ENCODE measurements around the gene VAV3. TPM values are rescaled to one million over a fixed set of nuclear protein-coding genes. Genes with fewer than 3 reads are reported as not detected.

Gene VAV3
- polyA plus RNA-seq, 1 donor = 4.5 TPM

GRCh38 chr1:107972391-107973180 is 7.6 kb upstream of the VAV3 start:
- no peak for DNase-seq

GRCh38 chr1:107966550-107966949 is 1.6 kb upstream of the VAV3 start:
- DNase-seq = no peak

GRCh38 chr1:107964336-107965109 is 457 bp downstream of the VAV3 start:
- no peak for DNase-seq

- peak; percentile 24 for DNase-seq
Observed at GRCh38 chr1:107963601-107964335, 1.2 kb downstream of the VAV3 start.

GRCh38 chr1:107963008-107963407 is 2.0 kb downstream of the VAV3 start:
- no peak for DNase-seq

- DNase-seq = no peak
Observed at GRCh38 chr1:107954719-107955415, 10.1 kb downstream of the VAV3 start.

GRCh38 chr1:107954126-107954525 is 10.9 kb downstream of the VAV3 start:
- DNase-seq = no peak

- no peak for DNase-seq
Observed at GRCh38 chr1:107953556-107953955, 11.4 kb downstream of the VAV3 start.

- DNase-seq = no peak
Observed at GRCh38 chr1:107952989-107953388, 12.0 kb downstream of the VAV3 start.

- no peak for DNase-seq
Observed at GRCh38 chr1:107950464-107950863, 14.5 kb downstream of the VAV3 start.

- no peak for DNase-seq
Observed at GRCh38 chr1:107949467-107950253, 15.3 kb downstream of the VAV3 start.

GRCh38 chr1:107946794-107947193 is 18.2 kb downstream of the VAV3 start:
- DNase-seq = no peak

- no peak for DNase-seq
Observed at GRCh38 chr1:107943694-107944093, 21.3 kb downstream of the VAV3 start.

- no peak for DNase-seq
Observed at GRCh38 chr1:107942814-107943213, 22.2 kb downstream of the VAV3 start.

- DNase-seq = no peak
Observed at GRCh38 chr1:107941531-107941930, 23.4 kb downstream of the VAV3 start.

GRCh38 chr1:107941123-107941522 is 23.9 kb downstream of the VAV3 start:
- DNase-seq = no peak

- no peak for DNase-seq
Observed at GRCh38 chr1:107940701-107941100, 24.3 kb downstream of the VAV3 start.

GRCh38 chr1:107940017-107940577 is 24.9 kb downstream of the VAV3 start:
- no peak for DNase-seq

GRCh38 chr1:107939256-107939655 is 25.7 kb downstream of the VAV3 start:
- no peak for DNase-seq

- no peak for DNase-seq
Observed at GRCh38 chr1:107936498-107937481, 28.2 kb downstream of the VAV3 start.

Data from hindlimb muscle (tissue), 1 donor.